ENCODE data around the gene COL2A1.

- no peak for TF ChIP-seq ZNF121 (CRISPR knock-in tag; conservative IDR thresholded peaks at IDR 0.05)
- no peak for TF ChIP-seq MLX (CRISPR knock-in tag; conservative IDR thresholded peaks at IDR 0.05)
- TF ChIP-seq NONO (IDR thresholded peaks at IDR 0.05; ENCODE audit: low read depth in 2 of 2, low read length in 1 of 2): no peak
- no peak for TF ChIP-seq U2AF1 (optimal IDR thresholded peaks at IDR 0.05; ENCODE audit: low read depth, low read length)
- no peak for TF ChIP-seq CCAR2 (IDR thresholded peaks at IDR 0.05; ENCODE audit: low read depth, low read length)
Measured at GRCh38 chr12:47997321-47997720, 7.0 kb downstream of the COL2A1 start.
